Measurements from ENCODE around the gene FKRP.
"Not testable (repeated sequence)": the region's sequence is repeated elsewhere in the genome, so short reads cannot be mapped to it uniquely, and the experiment has no call there.

The FKRP gene

GRCh38 chr19:46786236-46787039 is 40.6 kb downstream of the FKRP start:
- no peak for DNase-seq

GRCh38 chr19:46787040-46787330 is 41.1 kb downstream of the FKRP start:
- no peak for DNase-seq

DNA sequence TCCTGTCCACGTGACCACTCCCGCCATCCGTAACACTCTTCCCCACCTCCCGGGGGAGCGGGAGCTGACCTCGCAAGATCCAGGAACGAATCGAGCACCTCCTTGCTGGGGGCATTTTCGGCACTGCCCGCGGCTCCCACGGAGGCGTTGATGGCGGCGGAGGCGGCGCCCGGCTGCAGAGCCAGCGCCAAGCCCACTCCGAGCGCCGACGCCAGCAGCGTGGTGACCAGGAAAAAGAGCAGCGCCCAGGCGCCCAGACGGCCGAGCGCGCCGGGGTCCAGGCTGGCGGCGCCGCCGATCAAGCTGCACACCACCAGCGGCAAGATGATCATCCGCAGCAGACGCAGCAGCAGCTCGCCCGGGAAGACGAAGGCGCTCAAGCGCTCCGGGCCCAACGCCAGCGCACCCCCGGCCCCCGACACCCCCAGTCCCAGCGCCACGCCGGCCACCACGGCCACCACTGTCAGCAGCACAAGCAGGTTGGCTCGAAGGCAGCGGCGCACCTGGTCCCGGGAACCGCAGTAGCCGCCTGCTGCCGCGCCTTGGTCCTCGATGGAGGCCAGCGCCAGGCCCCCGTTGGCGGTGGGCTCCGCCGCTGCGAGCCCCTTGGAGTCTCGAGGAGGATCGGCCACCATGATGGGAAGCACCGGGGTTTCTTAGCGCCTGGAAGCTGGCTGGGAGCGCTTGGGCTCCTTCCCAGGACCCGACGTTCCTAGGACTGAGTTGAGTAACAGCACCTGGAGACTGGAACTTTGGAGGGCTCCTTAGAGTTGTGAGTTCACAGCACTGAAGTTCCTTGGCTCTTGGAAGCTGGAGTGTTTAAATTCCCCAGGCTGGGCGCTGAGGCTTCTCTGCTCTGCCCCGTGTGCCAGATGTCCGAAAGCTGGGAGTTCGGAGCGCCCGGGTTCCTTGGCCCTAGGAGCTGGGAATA is 41.7 kb downstream of the FKRP start:
- DNase-seq = no peak

DNA sequence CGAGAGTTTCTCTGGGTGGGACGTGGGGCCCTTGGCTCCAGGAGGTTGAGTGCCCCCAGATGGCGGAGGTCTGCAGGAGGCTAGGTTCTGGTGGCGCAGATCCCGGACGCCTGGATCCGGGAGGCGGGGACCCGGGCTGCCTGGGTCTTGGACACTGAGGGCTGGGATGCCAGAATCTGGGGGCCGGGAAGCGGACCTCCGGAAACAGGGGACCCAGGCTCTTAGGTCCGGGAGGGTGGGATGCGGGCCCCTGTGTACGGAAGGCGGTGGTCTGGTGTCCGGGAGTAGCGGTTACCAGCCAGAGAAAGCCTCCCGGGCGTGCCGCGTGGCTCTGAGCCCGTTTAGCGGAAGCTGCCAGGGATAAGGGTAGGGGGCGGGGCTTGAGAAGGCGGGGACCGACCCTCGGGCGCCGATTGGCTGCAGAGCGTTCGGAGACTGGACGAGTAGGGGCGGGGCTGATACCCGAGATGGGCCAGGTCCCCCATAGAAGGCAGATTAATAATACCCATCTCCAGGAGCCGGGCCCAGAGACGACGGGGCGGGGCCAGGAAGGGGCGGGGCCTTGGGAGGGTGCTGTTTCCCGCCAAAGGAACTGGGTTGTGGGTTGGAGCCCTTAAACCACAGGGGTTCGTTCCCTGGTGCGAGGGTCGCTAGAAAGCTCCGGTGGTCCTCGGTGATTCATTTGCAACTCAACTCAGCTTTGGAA is 42.6 kb downstream of the FKRP start, which contains the start of gene SLC1A5:
TSS of gene SLC1A5 (minus strand) at position 333 of the 706 bp plus-strand sequence. CDS start 629 bp downstream, outside the sequence.
- DNase-seq = peak; percentile 94

- no peak for DNase-seq
Measured at GRCh38 chr19:46788968-46789338, 43.1 kb downstream of the FKRP start.

GRCh38 chr19:46789371-46789770 is 43.5 kb downstream of the FKRP start:
- no peak for DNase-seq

GRCh38 chr19:46791944-46792343 is 46.1 kb downstream of the FKRP start:
- DNase-seq = no peak

DNA sequence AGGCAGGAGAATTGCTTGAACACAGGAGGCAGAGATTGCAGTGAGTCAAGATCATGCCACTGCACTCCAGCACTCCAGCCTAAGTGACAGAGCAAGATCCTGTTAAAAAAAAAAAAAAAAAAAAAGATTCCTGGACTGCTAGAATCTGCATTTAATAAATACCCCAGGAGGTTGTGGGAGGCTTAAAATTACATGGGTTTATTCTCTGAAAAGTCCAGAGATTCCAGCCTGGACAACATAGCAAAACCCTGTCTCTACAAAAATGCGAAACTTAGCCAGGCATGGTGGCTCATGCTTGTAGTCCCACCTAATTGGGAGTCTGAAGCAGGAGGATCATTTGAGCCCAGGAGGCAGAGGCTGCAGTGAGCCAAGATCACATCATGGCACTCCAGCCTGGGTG is 52.0 kb downstream of the FKRP start:
- no peak for DNase-seq

DNA sequence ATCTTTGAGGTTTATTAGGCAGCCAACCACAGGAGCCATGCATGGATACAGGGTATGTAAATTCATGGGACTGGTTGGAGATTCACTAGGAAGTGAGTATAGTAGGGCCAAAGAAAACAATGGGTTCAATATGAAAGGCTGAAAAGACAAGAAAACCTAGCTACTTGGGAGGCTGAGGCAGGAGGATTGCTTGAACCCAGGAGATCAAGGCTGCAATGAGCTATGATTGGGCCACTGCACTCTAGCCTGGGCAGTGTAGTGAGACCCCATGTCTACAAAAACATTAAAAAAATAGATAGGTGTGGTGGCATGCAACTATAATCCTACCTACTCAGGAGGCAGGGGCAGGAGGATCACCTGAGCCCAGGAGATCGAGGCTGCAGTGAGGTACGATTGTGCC is 52.9 kb downstream of the FKRP start:
- DNase-seq = no peak

- no peak for DNase-seq
Measured at GRCh38 chr19:46802152-46802551, 56.3 kb downstream of the FKRP start.

DNA sequence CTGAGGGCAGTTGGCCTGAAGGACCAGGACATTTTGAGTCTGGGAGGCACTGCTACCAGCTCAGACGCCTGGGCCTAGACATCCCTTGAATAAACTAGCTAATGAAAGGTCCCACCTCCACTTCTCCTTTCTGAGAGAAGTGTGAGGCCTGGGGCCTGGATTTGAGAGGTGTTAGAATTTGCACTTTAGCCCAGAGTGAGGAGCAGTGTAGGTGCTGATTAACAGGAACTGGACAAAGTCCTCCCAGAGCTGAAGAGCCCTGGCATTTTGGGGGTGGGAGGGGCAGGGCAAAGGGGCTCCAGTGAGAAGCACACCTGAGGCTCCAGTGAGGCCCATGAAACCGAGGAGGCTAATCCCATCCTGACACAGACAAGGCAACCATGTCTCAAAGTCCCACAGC is 57.7 kb downstream of the FKRP start:
- no peak for DNase-seq

- not testable (repeated sequence) for DNase-seq
Measured at GRCh38 chr19:46804432-46804831, 58.6 kb downstream of the FKRP start.

DNA sequence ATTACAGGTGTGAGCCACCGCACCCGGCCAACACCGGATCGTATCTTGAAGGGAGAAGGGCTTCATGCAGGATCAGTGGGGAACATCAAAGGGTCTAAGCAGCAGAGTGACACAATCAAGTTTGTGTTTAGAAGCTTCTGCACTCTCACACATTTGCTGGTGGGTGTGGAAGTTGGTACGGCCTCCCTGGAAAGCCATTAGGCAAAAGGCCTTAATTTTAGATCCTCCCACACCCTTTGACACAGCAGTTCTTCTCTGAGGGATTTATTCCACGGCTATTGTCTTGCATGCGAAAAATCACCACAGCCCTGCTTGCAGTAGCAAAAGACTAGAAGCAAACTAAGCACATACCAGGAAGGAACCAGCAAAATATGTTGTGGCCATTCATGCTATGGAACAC is 60.8 kb downstream of the FKRP start:
- no peak for DNase-seq
